Measurements from ENCODE around the gene RPL26.

The RPL26 gene

DNA sequence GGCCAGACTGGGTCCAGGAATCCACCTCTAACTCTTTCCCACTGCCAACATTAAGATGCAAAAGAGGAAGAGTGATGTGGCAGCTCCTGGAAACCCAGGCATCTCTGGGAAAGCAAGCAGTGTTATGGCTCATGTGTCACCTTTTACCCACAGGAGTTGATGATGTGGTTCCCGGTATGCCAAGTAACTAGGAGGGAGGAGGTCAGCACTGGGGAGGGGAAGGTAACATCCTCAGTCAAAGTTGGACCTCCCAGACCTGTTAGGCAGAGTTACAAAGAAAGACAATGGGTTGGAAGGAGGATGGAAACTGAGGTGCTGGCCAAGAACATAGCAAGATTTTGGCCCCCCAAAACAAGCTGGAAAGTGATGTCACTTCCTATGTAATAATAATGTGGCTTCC is 17.9 kb downstream of the RPL26 start:
- ATAC-seq = peak; percentile 6; the same call in 1 of the 3 replicates
- TF ChIP-seq CSDC2 (CRISPR knock-in tag; IDR thresholded peaks at IDR 0.05) (peak; percentile 44; the same call in 1 of the 2 replicates), SNAI2 (CRISPR knock-in tag; IDR thresholded peaks at IDR 0.05) (no peak)

DNA sequence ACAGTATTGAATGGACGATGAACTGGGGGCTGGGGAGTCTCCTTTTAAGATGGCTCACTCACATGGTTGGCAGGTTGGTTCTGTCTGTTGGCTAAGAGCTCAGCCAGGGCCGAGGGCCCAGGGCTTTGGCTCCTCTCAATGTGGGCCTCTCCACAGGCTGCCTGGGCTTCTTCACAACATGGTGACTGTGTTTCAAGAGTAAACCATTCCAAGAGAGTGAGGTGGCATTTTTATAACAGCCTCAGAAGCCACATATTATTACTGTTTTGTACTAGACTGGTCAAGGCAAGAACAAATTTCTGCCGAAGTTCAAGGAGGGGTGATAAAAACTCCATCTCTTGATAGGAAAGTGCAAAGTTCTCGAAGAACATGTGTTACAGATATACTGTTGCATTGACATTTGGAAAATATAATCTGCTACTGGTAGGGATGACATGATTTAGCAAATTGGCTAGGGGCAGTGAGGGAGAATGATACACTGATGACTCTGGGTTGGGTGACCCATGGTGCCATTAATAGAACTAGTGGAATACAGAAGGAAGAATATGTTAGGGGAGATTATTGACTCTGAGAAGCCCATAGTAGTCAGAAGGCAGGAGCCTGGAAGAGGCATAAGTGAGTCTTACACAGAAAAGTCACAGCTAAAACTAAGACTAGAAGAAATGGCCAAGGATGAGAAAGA is 20.2 kb downstream of the RPL26 start:
- ATAC-seq = no peak
- TF ChIP-seq TCF4 (CRISPR knock-in tag; IDR thresholded peaks at IDR 0.05; ENCODE audit: borderline replicate concordance) = no peak
- TF ChIP-seq ZC3H10 (CRISPR knock-in tag; IDR thresholded peaks at IDR 0.05) = no peak
- no peak for TF ChIP-seq ESRRG (CRISPR knock-in tag; IDR thresholded peaks at IDR 0.05)
- TF ChIP-seq, protein P1, sequence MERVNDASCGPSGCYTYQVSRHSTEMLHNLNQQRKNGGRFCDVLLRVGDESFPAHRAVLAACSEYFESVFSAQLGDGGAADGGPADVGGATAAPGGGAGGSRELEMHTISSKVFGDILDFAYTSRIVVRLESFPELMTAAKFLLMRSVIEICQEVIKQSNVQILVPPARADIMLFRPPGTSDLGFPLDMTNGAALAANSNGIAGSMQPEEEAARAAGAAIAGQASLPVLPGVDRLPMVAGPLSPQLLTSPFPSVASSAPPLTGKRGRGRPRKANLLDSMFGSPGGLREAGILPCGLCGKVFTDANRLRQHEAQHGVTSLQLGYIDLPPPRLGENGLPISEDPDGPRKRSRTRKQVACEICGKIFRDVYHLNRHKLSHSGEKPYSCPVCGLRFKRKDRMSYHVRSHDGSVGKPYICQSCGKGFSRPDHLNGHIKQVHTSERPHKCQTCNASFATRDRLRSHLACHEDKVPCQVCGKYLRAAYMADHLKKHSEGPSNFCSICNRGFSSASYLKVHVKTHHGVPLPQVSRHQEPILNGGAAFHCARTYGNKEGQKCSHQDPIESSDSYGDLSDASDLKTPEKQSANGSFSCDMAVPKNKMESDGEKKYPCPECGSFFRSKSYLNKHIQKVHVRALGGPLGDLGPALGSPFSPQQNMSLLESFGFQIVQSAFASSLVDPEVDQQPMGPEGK (CRISPR knock-in tag; IDR thresholded peaks at IDR 0.05; ENCODE audit: borderline replicate concordance) = no peak
- TF ChIP-seq BACH2 (CRISPR knock-in tag; IDR thresholded peaks at IDR 0.05; ENCODE audit: borderline replicate concordance) = no peak
- TF ChIP-seq, protein P2, sequence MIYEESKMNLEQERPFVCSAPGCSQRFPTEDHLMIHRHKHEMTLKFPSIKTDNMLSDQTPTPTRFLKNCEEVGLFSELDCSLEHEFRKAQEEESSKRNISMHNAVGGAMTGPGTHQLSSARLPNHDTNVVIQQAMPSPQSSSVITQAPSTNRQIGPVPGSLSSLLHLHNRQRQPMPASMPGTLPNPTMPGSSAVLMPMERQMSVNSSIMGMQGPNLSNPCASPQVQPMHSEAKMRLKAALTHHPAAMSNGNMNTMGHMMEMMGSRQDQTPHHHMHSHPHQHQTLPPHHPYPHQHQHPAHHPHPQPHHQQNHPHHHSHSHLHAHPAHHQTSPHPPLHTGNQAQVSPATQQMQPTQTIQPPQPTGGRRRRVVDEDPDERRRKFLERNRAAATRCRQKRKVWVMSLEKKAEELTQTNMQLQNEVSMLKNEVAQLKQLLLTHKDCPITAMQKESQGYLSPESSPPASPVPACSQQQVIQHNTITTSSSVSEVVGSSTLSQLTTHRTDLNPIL (CRISPR knock-in tag; IDR thresholded peaks at IDR 0.05; ENCODE audit: low read depth) = no peak
- no peak for TF ChIP-seq ZFP3 (CRISPR knock-in tag; IDR thresholded peaks at IDR 0.05)
- TF ChIP-seq SNAI2 (CRISPR knock-in tag; IDR thresholded peaks at IDR 0.05) = no peak
- no peak for TF ChIP-seq ZNF8 (CRISPR knock-in tag; IDR thresholded peaks at IDR 0.05)
- TF ChIP-seq RARB (CRISPR knock-in tag; IDR thresholded peaks at IDR 0.05) = no peak
- TF ChIP-seq, protein P3, sequence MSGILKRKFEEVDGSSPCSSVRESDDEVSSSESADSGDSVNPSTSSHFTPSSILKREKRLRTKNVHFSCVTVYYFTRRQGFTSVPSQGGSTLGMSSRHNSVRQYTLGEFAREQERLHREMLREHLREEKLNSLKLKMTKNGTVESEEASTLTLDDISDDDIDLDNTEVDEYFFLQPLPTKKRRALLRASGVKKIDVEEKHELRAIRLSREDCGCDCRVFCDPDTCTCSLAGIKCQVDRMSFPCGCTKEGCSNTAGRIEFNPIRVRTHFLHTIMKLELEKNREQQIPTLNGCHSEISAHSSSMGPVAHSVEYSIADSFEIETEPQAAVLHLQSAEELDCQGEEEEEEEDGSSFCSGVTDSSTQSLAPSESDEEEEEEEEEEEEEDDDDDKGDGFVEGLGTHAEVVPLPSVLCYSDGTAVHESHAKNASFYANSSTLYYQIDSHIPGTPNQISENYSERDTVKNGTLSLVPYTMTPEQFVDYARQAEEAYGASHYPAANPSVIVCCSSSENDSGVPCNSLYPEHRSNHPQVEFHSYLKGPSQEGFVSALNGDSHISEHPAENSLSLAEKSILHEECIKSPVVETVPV (CRISPR knock-in tag; IDR thresholded peaks at IDR 0.05) = no peak
- no peak for TF ChIP-seq TOX (CRISPR knock-in tag; IDR thresholded peaks at IDR 0.05; ENCODE audit: borderline replicate concordance)

DNA sequence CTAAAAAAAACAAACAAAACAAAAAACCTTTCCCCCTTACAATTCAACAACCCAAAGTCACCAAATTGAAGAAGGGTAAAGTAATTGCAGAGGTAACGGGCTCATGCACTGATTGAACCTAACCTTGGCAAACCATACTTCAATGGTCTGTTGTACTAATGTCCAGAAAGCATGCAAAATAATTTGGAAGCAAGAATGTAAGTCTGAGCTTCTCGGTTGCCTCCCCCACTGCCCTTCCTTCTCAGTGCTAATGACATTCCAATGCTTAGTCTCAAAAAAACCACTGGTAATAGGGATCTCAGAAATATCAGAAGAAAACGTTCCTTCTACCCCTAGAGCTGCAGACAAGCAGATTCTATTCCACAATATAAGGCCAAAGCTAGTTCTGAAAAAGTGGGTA is 22.2 kb downstream of the RPL26 start:
- TF ChIP-seq TOX (CRISPR knock-in tag; IDR thresholded peaks at IDR 0.05; ENCODE audit: borderline replicate concordance) (no peak), PPARA (CRISPR knock-in tag; IDR thresholded peaks at IDR 0.05; ENCODE audit: borderline replicate concordance) (no peak), TCF4 (CRISPR knock-in tag; IDR thresholded peaks at IDR 0.05; ENCODE audit: borderline replicate concordance) (no peak), ZFP30 (CRISPR knock-in tag; IDR thresholded peaks at IDR 0.05) (no peak), ZNF70 (CRISPR knock-in tag; IDR thresholded peaks at IDR 0.05) (no peak), OSR1 (CRISPR knock-in tag; IDR thresholded peaks at IDR 0.05) (no peak), ARNTL (CRISPR knock-in tag; IDR thresholded peaks at IDR 0.05; ENCODE audit: borderline replicate concordance, low read depth) (no peak), ZNF565 (CRISPR knock-in tag; conservative IDR thresholded peaks at IDR 0.05; ENCODE audit: low read depth) (no peak), CSDC2 (CRISPR knock-in tag; IDR thresholded peaks at IDR 0.05) (no peak)
- TF ChIP-seq, protein P4, sequence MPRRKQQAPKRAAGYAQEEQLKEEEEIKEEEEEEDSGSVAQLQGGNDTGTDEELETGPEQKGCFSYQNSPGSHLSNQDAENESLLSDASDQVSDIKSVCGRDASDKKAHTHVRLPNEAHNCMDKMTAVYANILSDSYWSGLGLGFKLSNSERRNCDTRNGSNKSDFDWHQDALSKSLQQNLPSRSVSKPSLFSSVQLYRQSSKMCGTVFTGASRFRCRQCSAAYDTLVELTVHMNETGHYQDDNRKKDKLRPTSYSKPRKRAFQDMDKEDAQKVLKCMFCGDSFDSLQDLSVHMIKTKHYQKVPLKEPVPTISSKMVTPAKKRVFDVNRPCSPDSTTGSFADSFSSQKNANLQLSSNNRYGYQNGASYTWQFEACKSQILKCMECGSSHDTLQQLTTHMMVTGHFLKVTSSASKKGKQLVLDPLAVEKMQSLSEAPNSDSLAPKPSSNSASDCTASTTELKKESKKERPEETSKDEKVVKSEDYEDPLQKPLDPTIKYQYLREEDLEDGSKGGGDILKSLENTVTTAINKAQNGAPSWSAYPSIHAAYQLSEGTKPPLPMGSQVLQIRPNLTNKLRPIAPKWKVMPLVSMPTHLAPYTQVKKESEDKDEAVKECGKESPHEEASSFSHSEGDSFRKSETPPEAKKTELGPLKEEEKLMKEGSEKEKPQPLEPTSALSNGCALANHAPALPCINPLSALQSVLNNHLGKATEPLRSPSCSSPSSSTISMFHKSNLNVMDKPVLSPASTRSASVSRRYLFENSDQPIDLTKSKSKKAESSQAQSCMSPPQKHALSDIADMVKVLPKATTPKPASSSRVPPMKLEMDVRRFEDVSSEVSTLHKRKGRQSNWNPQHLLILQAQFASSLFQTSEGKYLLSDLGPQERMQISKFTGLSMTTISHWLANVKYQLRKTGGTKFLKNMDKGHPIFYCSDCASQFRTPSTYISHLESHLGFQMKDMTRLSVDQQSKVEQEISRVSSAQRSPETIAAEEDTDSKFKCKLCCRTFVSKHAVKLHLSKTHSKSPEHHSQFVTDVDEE (CRISPR knock-in tag; IDR thresholded peaks at IDR 0.05) = no peak
- TF ChIP-seq, protein P3 (CRISPR knock-in tag; IDR thresholded peaks at IDR 0.05) = no peak
- ATAC-seq = no peak

Measured in SK-N-SH treated with all-trans-retinoic acid at 6 μM for 48 hours (cell line).